Glutamatergic neuron (in vitro differentiated cells): ENCODE measurements around the gene IQCM. TPM values are rescaled to one million over a fixed set of nuclear protein-coding genes. Genes with fewer than 3 reads are reported as not detected.
A peak's percentile ranks its signal among the peaks of the same experiment; 100 is the strongest.

Source experiments
- DNase-seq: peaks from one replicate; pipeline ENCODE4 v3.0.0; 2022
- H3K27ac Mint-ChIP-seq: one replicate; pipeline ENCODE4 v1.8.0; 2020; ENCODE audit warnings: mild to moderate bottlenecking, mixed read lengths, inconsistent platforms; ENCODE audit not compliant: unreplicated experiment
- H3K27me3 Mint-ChIP-seq: one replicate; pipeline ENCODE4 v1.8.0; 2020; ENCODE audit warnings: mild to moderate bottlenecking, moderate library complexity, mixed read lengths, inconsistent platforms; ENCODE audit not compliant: unreplicated experiment
- H3K36me3 Mint-ChIP-seq: one replicate; pipeline ENCODE4 v1.8.0; 2020; ENCODE audit warnings: mild to moderate bottlenecking, mixed read lengths, inconsistent platforms; ENCODE audit not compliant: unreplicated experiment
- H3K4me1 Mint-ChIP-seq: one replicate; pipeline ENCODE4 v1.8.0; 2020; ENCODE audit warnings: mild to moderate bottlenecking, low read depth, mixed read lengths, inconsistent platforms; ENCODE audit not compliant: unreplicated experiment
- H3K4me3 Mint-ChIP-seq: one replicate; pipeline ENCODE4 v1.8.0; 2020; ENCODE audit warnings: mild to moderate bottlenecking, mixed read lengths, inconsistent platforms; ENCODE audit not compliant: unreplicated experiment
- H3K9me3 Mint-ChIP-seq: one replicate; pipeline ENCODE4 v1.8.0; 2020; ENCODE audit warnings: mild to moderate bottlenecking, moderate library complexity, mixed read lengths, inconsistent platforms; ENCODE audit not compliant: unreplicated experiment
- CTCF ChIP-seq: fragments of 200-600 bp; sonication (generic); IDR thresholded peaks from one replicate; pipeline ENCODE4 v1.5.0; 2021; ENCODE audit not compliant: partially characterized antibody, unreplicated experiment
- total RNA-seq: library from RNA; stranded (reverse); fragmentation: NEBNext Ultra II Directional; extraction: Animal tissue kit (Norgen Biotek cat#: 25700); gene quantifications from one replicate; pipeline ENCODE4 v1.2.1, GENCODE V29; 2021; ENCODE audit not compliant: unreplicated experiment

The IQCM gene
- total RNA-seq, 1 donor from 2014 or later: not detected

GRCh38 chr4:149500806-149501205, 314.8 kb downstream of the IQCM start:
- H3K27ac Mint-ChIP-seq: no peak overlapping the region
- TF ChIP-seq CTCF: no peak
- no peak for DNase-seq
- H3K9me3 Mint-ChIP-seq: no peaks in the 10 kb centered on the region
- no peaks in the 10 kb centered on the region for H3K4me1 Mint-ChIP-seq
- no peak overlapping the region for H3K4me3 Mint-ChIP-seq
- no peaks in the 10 kb centered on the region for H3K36me3 Mint-ChIP-seq
- peaks cover 1% of the 10 kb centered on the region for H3K27me3 Mint-ChIP-seq

- no peak for DNase-seq
- no peak overlapping the region for H3K4me3 Mint-ChIP-seq
- H3K27me3 Mint-ChIP-seq: peaks cover 1% of the 10 kb centered on the region
- no peak for TF ChIP-seq CTCF
- no peaks in the 10 kb centered on the region for H3K9me3 Mint-ChIP-seq
- H3K27ac Mint-ChIP-seq: no peak overlapping the region
- H3K36me3 Mint-ChIP-seq: no peaks in the 10 kb centered on the region
- no peaks in the 10 kb centered on the region for H3K4me1 Mint-ChIP-seq
Observed at GRCh38 chr4:149499726-149500125, 315.9 kb downstream of the IQCM start.

GRCh38 chr4:149498246-149498645, 317.4 kb downstream of the IQCM start:
- no peak overlapping the region for H3K4me3 Mint-ChIP-seq
- no peaks in the 10 kb centered on the region for H3K36me3 Mint-ChIP-seq
- H3K9me3 Mint-ChIP-seq: peaks cover 1% of the 10 kb centered on the region
- no peak overlapping the region for H3K27ac Mint-ChIP-seq
- H3K4me1 Mint-ChIP-seq: peaks cover 4% of the 10 kb centered on the region
- no peak for DNase-seq
- H3K27me3 Mint-ChIP-seq: peaks cover 1% of the 10 kb centered on the region
- TF ChIP-seq CTCF: no peak

- H3K36me3 Mint-ChIP-seq: no peaks in the 10 kb centered on the region
- peaks cover 27% of the 10 kb centered on the region for H3K4me1 Mint-ChIP-seq
- H3K27ac Mint-ChIP-seq: peak overlapping the region; percentile 16
- DNase-seq: no peak
- peaks cover 1% of the 10 kb centered on the region for H3K9me3 Mint-ChIP-seq
- peaks cover 1% of the 10 kb centered on the region for H3K27me3 Mint-ChIP-seq
- TF ChIP-seq CTCF: no peak
- H3K4me3 Mint-ChIP-seq: no peak overlapping the region
Observed at GRCh38 chr4:149493492-149493891, 322.2 kb downstream of the IQCM start.

GRCh38 chr4:149489321-149489720, 326.3 kb downstream of the IQCM start:
- H3K27ac Mint-ChIP-seq: no peak overlapping the region
- no peak overlapping the region for H3K4me3 Mint-ChIP-seq
- DNase-seq: no peak
- no peaks in the 10 kb centered on the region for H3K36me3 Mint-ChIP-seq
- H3K4me1 Mint-ChIP-seq: peaks cover 27% of the 10 kb centered on the region
- no peak for TF ChIP-seq CTCF
- no peaks in the 10 kb centered on the region for H3K9me3 Mint-ChIP-seq
- no peaks in the 10 kb centered on the region for H3K27me3 Mint-ChIP-seq
